GM19099 (cell line): ENCODE measurements around the gene MSL1.

Experiments used
- POLR2A ChIP-seq: IDR thresholded peaks from 3 replicates; pipeline ENCODE4 v1.6.1; 2011; ENCODE audit warnings: low read depth; ENCODE audit not compliant: insufficient read length; ENCODE audit errors: extremely low read depth

The MSL1 gene

DNA sequence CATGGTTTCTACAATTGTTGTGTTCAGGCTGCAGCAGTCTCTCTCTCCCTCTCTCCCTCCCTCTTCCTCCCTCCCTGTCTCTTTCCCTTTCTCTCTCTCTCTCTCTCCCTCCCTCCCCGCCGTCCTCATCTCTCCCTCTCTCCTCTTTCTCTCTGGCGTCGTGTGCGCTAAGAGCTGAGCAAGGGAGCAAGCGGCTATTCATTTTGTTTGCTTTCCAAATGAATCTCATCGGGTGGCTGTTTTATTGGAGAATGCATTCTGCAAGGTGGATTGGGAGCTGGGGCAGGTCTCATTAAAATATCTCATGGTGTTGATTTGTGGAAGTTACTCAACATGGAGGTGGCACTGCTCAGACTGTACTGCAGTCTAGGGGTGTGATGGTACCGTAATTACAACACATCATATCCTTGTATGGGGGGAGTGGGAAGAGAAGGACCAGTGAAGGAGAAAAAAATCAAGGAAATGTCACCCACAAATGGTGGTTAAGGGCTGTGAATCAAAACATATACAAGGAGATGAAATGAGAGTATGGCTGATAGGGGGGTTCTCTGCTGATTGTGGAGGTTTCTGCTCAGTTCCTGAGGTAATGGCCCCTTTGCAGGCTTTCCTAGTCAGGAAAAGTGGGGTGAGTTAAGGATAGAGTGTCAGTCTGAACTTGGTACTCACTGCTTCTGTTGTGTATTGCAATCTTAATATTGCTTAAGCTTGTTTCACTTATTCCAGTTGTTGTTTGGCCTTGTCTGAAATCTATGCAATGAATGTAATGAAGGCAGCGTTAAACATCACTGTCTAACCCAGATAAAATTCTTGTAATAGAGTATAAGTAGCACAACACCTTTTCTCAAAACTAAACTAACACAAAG is 2.7 kb downstream of the MSL1 start:
- no peak for TF ChIP-seq POLR2A

DNA sequence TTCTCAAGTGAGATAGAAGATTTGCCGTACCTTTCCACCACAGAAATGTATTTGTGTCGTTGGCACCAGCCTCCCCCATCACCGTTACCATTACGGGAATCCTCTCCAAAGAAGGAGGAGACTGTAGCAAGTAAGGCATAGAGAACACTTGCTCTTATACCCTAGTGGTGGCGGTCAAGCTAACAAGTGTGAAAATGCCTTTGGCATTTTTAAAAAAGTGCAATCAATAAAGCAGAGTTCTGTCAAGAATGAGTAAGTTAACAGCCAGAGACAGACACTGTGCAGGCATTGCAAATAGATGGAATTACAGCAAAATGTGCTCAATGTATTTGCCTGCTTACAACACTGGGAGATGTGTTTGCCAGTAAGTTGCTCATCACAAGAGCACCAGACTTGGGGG is 7.7 kb downstream of the MSL1 start:
- TF ChIP-seq POLR2A = no peak

DNA sequence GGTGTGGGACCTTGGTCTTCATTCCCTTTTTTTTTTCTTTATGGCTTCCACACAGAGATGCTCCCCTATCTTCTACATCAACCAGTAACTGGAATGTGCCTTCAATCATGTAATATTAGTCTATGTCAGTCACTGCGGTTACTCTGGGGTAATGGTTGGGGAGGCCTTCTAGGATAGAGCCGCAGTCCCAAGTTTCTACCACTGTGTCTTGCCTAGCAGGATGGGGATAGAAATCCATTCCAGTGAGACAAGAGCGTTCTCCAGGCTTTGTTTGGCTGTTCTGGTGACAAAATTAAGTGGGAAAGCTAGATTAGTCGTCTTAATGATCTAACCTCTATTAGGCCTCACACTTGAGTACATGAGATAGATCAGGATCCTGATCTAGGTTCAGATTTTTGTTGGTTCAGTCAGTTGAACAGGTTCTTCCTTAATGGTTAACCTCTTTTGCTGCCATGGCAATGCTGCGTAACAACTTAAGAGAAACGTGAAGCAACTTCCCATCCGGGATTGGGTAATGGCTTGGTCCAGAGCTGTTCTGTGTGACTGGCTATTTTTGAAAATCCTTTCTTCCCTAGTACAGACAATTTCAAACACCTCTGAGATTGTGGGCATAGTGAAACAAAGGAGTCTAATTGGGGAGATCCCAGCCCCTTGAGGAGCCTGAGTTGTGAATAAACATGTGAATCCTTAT is 8.7 kb downstream of the MSL1 start:
- no peak for TF ChIP-seq POLR2A

DNA sequence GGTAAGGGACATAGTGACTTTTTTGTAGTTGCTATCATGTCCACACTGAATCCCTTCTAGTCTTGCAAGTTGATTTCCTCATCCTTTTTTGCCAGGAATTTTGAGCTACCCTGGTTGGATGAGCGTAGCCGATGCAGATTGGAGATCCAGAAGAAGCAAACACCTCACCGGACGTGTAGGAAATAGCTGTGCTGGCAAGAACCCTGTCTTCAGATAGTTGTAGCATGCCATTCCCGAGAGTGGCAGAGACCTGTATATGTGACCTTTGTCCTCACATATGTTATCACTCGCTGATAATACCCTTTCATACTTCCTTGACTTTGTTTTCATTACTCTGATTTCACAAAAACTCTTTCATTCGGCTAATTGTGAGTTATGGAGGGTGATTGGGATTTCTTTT is 12.4 kb downstream of the MSL1 start:
- TF ChIP-seq POLR2A = no peak

DNA sequence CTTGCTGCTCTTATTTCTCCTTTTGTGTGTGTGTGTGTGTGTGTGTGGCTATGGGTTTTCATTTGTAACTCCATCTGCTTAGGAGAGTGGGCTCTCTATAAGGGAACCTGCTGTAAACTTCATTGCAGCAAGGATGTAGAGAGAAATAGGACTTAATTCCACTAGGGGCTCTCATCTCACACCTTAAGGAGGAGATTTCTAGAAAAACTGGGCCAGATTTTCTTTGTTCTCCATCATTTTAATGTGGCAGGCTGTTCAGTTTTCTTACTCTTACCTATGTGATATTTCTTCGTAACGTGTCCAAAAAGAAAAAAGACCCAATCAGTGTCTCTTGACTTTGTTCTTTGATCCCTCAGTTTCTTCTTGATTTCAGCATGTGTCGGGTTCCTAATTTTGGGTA is 14.0 kb downstream of the MSL1 start:
- TF ChIP-seq POLR2A = no peak

DNA sequence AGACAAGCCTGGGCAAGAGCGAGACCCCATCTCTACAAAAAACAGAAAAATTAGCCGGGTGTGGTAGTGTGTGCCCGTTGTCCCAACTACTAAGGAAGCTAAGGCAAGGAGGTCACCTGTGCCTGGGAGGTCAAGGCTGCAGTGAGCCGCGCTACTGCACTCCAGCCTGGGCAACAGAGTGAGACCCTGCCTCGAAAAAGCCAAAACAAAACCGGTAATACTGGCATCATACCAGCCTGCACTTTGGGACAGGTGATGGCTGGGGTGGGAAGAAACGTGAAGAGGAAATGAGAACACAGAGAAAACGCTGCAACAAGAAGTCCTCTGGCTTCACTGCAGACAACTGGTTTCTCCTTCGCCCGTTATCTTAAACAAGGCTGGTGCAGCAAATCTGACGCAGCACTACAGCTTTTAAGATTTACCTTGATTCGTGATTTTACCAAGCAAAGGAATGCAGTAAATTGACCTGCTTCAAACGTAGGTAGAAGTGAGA is 17.8 kb downstream of the MSL1 start:
- no peak for TF ChIP-seq POLR2A

DNA sequence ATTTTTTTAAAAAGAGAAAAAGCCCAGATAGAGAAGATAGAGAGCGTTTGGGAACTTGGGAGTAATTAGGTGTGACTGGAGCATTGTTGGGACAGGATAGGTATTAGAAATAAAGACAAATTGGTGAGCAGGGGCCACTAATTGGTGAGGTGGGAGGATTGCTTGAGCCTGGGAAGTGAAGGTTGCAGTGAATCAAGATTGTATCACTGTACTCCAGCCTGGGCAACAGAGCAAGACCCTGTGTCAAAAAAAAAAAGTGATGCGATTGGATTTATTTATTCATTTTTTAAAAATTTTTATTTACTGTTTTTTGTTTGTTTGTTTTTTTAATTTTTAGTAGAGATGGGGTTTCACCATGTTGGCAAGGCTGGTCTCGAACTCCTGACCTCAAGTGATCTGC is 23.7 kb downstream of the MSL1 start:
- no peak for TF ChIP-seq POLR2A

DNA sequence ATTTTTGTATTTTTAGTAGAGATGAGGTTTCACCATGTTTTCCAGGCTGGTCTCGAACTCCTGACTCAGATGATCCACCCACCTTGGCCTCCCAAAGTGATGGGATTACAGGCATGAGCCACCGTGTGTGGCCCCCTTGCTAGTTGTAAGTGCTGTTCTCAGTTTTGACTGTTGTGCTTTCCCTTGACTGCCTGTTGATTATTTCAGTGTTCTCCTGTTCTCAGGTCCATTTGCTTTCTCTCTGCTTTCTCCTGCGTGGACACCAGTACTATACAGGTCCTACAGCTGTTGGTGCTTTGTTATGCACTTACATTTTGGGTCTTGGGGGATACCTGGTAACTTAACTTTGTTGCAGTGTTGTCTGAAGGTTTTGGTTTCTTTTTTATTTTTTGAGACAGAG is 26.8 kb downstream of the MSL1 start:
- TF ChIP-seq POLR2A = no peak

DNA sequence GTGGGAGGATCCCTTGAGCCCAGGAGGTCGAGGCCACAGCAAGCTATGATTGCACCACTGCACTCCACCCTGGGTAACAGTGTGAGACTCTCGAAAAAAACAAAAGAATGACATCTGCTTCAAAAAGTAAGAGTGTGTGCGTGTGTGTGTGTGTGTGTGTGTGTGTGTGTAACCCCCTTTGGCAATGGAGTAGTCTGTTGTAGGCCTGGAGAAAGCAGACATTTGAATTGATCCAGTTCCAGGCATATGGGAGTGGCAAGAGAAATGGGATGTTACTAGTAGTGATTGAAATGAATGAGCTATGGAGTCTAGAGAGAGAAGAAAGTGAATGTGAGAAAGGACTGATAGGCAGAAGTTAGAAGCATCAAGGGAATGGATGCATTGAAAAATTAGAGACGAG is 28.5 kb downstream of the MSL1 start:
- TF ChIP-seq POLR2A = no peak

DNA sequence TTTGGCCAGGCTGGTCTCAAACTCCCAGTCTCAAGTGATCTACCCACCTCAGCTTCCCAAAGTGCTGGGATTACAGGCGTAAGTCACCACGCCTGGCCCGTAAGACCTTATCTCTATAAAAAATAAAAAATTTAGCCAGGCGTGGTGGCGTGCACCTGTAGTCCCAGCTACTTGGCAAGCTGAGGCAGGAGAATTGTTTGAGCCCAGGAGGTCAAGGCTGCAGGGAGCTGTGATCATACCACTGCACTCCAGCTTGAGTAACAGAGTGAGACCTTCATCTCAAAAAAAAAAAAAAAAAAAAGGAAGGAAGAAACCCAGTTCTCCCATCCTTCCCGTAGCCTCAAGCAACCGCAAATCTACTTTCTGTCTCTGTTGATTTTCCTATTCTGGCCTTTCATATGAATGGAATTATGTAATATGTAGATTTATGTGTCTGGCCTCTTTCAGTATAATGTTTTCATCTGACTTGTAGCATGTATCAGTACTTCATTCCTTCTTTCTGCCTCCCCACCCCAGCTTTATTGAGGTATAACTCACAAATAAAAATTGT is 29.7 kb downstream of the MSL1 start:
- TF ChIP-seq POLR2A = no peak

DNA sequence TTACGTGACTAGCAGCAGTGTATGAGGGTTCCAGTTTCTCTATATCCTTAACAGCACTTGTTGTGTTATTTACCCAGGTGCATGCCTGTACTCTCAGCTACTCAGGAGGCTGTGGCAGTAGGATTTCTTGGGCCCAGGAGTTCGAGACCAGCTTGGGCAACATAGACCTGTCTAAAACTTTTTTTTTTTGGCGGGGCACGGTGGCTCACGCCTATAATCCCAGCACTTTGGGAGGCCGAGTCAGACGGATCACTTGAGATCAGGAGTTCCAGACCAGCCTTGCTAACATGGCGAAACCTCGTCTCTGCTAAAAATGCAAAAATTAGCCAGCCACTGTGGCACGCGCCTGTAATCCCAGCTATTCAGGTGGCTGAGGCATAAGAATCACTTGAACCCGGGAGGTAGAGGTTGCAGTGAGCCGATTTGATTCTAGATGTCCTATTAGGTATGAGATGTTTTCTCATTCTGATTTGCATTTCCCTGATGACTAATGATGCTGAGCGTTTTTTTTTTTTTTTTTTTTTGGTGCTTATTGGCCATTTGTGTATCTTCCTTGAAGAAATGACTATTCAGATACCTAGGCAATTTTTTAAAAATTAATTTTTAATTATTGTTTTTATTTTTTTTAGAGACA is 31.9 kb downstream of the MSL1 start:
- no peak for TF ChIP-seq POLR2A

DNA sequence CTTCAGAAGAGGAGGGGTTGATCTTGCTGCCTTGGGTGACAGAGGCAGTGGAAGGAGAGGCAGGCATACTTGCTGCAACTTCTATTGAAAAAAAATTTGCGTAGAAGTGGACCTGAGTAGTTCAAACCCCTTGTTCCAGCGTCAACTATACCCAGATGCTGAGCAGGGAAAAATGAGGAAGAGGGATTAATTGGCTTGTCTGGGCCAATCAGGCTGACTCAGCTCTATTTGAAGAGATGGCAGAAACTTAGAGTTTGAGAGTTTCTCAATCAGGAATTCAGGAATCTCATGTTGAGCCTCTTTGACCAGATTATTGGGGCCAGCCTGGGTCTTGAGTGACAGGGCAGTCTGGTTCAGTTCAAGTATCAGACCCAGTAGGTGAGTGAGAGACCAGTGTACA is 36.2 kb downstream of the MSL1 start:
- TF ChIP-seq POLR2A = no peak

DNA sequence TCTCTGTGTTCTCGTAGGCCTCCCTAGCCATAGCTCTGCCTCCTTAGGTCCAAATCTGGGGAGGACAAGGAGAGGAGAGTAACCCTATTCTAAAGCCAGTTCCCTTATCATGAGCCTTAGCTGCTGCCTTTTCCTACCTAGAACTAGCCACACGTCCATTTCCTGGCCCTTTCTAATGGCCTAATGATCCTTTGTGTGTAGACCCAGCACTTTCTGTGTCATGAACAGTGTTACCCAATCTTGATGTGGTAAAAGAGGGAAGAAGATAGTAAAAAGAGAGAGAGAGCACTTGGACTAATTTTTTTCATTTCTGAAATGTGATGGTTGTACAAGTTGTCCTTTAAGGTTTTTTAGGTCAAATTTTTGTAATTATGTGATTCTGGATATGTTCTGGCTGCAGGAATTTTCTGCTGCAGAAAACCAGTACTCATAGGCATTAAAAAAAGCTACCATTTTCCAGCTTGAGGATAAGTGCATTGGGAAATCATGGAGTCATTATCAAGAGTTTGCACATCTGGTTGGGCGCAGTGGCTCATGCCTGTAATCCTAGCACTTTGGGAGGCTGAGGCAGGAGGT is 36.8 kb downstream of the MSL1 start:
- TF ChIP-seq POLR2A = no peak

DNA sequence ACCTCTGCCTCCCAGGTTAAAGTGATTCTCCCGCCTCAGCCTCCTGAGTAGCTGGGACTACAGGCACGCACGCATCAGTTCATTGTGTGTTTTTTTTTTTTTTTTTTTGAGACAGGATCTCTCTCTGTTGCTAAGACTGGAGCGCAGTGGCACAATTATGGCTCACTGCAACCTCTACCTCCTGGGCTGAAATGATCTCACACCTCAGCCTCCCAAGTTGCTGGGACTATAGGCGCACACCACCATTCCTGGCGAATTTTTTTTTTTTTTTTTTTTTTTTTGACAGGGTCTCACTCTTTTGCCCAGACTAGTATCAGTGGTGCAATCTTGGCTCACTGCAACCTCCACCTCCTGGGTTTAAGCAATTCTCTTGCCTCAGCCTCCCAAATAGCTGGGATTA is 37.7 kb downstream of the MSL1 start:
- no peak for TF ChIP-seq POLR2A

DNA sequence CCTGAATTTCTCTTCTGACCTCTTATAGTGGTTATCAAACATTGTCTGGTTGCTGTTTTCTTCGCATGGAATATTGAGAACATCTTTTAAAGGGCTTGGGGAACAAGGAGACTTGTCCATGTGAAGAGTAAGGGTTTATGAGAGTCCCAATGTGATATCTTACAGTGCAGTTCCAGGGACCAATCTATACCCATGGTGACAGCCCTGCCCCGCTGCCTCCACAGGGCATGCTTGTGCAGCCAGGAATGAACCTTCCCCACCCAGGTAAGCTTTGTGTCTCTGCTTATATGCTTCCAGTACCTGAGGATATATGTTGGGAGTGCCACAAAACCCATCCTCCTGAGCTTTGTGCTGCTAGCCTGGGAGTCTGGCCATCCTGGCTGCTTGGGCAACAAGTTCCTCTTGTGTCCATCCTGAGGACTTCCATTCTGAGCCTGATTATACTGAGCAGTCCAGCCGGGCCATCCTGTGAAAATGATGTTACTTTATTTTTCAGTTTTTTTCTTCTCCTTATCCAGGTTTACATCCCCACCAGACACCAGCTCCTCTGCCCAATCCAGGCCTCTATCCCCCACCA is 46.0 kb downstream of the MSL1 start:
- no peak for TF ChIP-seq POLR2A
